PC-9 (cell line): Measurements from ENCODE around the gene ZNF763.
"Not testable (repeated sequence)": the region's sequence is repeated elsewhere in the genome, so short reads cannot be mapped to it uniquely, and the experiment has no call there.

ENCODE experiments used
- EZH2 ChIP-seq: fragments of 200-600 bp; sonication (generic); IDR thresholded peaks from 2 replicates; pipeline ENCODE4 v1.8.0; 2017; ENCODE audit warnings: antibody characterized with exemption, low read depth
- TF ChIP-seq, protein P1 (sequence below): fragments of 200-600 bp; sonication (generic); conservative IDR thresholded peaks from 2 replicates; pipeline ENCODE4 v1.6.1; 2017; ENCODE audit warnings: mixed run types, antibody characterized with exemption, mild to moderate bottlenecking, moderate library complexity

GRCh38 chr19:11938383-11938782 is 26.5 kb upstream of the ZNF763 start:
- TF ChIP-seq, protein P1, sequence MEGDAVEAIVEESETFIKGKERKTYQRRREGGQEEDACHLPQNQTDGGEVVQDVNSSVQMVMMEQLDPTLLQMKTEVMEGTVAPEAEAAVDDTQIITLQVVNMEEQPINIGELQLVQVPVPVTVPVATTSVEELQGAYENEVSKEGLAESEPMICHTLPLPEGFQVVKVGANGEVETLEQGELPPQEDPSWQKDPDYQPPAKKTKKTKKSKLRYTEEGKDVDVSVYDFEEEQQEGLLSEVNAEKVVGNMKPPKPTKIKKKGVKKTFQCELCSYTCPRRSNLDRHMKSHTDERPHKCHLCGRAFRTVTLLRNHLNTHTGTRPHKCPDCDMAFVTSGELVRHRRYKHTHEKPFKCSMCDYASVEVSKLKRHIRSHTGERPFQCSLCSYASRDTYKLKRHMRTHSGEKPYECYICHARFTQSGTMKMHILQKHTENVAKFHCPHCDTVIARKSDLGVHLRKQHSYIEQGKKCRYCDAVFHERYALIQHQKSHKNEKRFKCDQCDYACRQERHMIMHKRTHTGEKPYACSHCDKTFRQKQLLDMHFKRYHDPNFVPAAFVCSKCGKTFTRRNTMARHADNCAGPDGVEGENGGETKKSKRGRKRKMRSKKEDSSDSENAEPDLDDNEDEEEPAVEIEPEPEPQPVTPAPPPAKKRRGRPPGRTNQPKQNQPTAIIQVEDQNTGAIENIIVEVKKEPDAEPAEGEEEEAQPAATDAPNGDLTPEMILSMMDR, result not testable (repeated sequence)
- not testable (repeated sequence) for TF ChIP-seq EZH2
